SJSA1 (cell line): ENCODE measurements around the gene NEO1. TPM values are rescaled to one million over a fixed set of nuclear protein-coding genes. Genes with fewer than 3 reads are reported as not detected.
"Not testable (repeated sequence)": the region's sequence is repeated elsewhere in the genome, so short reads cannot be mapped to it uniquely, and the experiment has no call there.

ENCODE experiments used
- DNase-seq, 2 experiments: peaks; one replicate each; pipeline ENCODE4 v3.0.0-alpha.2; 2015 to 2020; ENCODE audit warnings: low spot score in 2 of 2, low read depth in 1 of 2
- H3K27ac ChIP-seq: fragments of 250-450 bp; sonication (Bioruptor Pico); 2 replicates; pipeline ENCODE4 v1.5.1; 2020; ENCODE audit warnings: mild to moderate bottlenecking, moderate library complexity
- H3K27me3 ChIP-seq: fragments of 250-450 bp; sonication (Bioruptor Pico); replicated peaks from 2 replicates; pipeline ENCODE4 v1.5.1; 2020; ENCODE audit warnings: mild to moderate bottlenecking, moderate library complexity
- H3K36me3 ChIP-seq: fragments of 250-450 bp; sonication (Bioruptor Pico); 2 replicates; pipeline ENCODE4 v1.5.1; 2020; ENCODE audit warnings: mild to moderate bottlenecking
- H3K4me1 ChIP-seq: fragments of 250-450 bp; sonication (Bioruptor Pico); replicated peaks from 2 replicates; pipeline ENCODE4 v1.6.1; 2021; ENCODE audit warnings: mild to moderate bottlenecking
- H3K4me3 ChIP-seq: fragments of 250-450 bp; sonication (Bioruptor Pico); 2 replicates; pipeline ENCODE4 v1.5.1; 2020; ENCODE audit warnings: mild to moderate bottlenecking
- H3K9me3 ChIP-seq: fragments of 250-450 bp; sonication (Bioruptor Pico); replicated peaks from 2 replicates; pipeline ENCODE4 v1.5.1; 2020; ENCODE audit warnings: mild to moderate bottlenecking
- total RNA-seq: library from RNA; depleted of rRNA; stranded (reverse); fragments of >200 nt; shearing (Covaris generic); gene quantifications from 2 replicates; pipeline ENCODE4 v1.2.3, GENCODE V29; 2014

NEO1 gene
- total RNA-seq, 1 experiment from 2014 or later, result 28.3 TPM

GRCh38 chr15:73296609-73297353, 244.5 kb downstream of the NEO1 start:
- no peak for DNase-seq
- Histone ChIP-seq H3K27ac (no peak overlapping the region), H3K36me3 (peaks cover 10% of the 10 kb centered on the region; the same call in 1 of the 2 replicates), H3K4me1 (no peaks in the 10 kb centered on the region), H3K9me3 (no peaks in the 10 kb centered on the region), H3K27me3 (no peaks in the 10 kb centered on the region), H3K4me3 (no peak overlapping the region)

- Histone ChIP-seq H3K9me3 (no peaks in the 10 kb centered on the region), H3K4me3 (no peak overlapping the region), H3K4me1 (no peaks in the 10 kb centered on the region), H3K36me3 (peaks cover 17% of the 10 kb centered on the region), H3K27me3 (no peaks in the 10 kb centered on the region), H3K27ac (no peak overlapping the region)
- no peak for DNase-seq
Observed at GRCh38 chr15:73298522-73299245, 246.4 kb downstream of the NEO1 start.

GRCh38 chr15:73300286-73300685, 248.0 kb downstream of the NEO1 start:
- not testable (repeated sequence) for H3K27ac ChIP-seq, H3K4me1 ChIP-seq, H3K4me3 ChIP-seq, DNase-seq, H3K27me3 ChIP-seq, H3K9me3 ChIP-seq
- H3K36me3 ChIP-seq, result peaks cover 17% of the 10 kb centered on the region

GRCh38 chr15:73303636-73304035, 251.4 kb downstream of the NEO1 start:
- no peaks in the 10 kb centered on the region for H3K27me3 ChIP-seq
- peaks cover 16% of the 10 kb centered on the region for H3K36me3 ChIP-seq
- H3K4me1 ChIP-seq, result no peaks in the 10 kb centered on the region
- H3K27ac ChIP-seq, result no peak overlapping the region
- H3K4me3 ChIP-seq, result no peak overlapping the region
- DNase-seq, result no peak
- H3K9me3 ChIP-seq, result no peaks in the 10 kb centered on the region

- Histone ChIP-seq H3K4me3 (no peak overlapping the region), H3K36me3 (peaks cover 7% of the 10 kb centered on the region), H3K4me1 (no peaks in the 10 kb centered on the region), H3K9me3 (no peaks in the 10 kb centered on the region), H3K27me3 (no peaks in the 10 kb centered on the region), H3K27ac (no peak overlapping the region)
- DNase-seq, result peak in 1 of 2 experiments; percentile 29
Observed at GRCh38 chr15:73305331-73306211, 253.3 kb downstream of the NEO1 start.

GRCh38 chr15:73308305-73308704, 256.0 kb downstream of the NEO1 start:
- no peaks in the 10 kb centered on the region for H3K4me1 ChIP-seq
- no peak for DNase-seq
- H3K27me3 ChIP-seq, result no peaks in the 10 kb centered on the region
- H3K4me3 ChIP-seq, result no peak overlapping the region
- H3K9me3 ChIP-seq, result no peaks in the 10 kb centered on the region
- H3K36me3 ChIP-seq, result peaks cover 3% of the 10 kb centered on the region; the same call in 1 of the 2 replicates
- no peak overlapping the region for H3K27ac ChIP-seq

GRCh38 chr15:73313861-73314260, 261.6 kb downstream of the NEO1 start:
- H3K36me3 ChIP-seq, result no peaks in the 10 kb centered on the region
- H3K27ac ChIP-seq, result no peak overlapping the region
- DNase-seq, result no peak
- H3K4me1 ChIP-seq, result no peaks in the 10 kb centered on the region
- H3K27me3 ChIP-seq, result no peaks in the 10 kb centered on the region
- no peak overlapping the region for H3K4me3 ChIP-seq
- no peaks in the 10 kb centered on the region for H3K9me3 ChIP-seq

- H3K27me3 ChIP-seq, result no peaks in the 10 kb centered on the region
- no peak for DNase-seq
- H3K4me1 ChIP-seq, result no peaks in the 10 kb centered on the region
- H3K4me3 ChIP-seq, result no peak overlapping the region
- H3K36me3 ChIP-seq, result no peaks in the 10 kb centered on the region
- H3K9me3 ChIP-seq, result no peaks in the 10 kb centered on the region
- no peak overlapping the region for H3K27ac ChIP-seq
Observed at GRCh38 chr15:73317651-73318462, 265.6 kb downstream of the NEO1 start.

- Histone ChIP-seq H3K27me3 (no peaks in the 10 kb centered on the region), H3K4me3 (no peak overlapping the region), H3K36me3 (no peaks in the 10 kb centered on the region), H3K27ac (no peak overlapping the region), H3K4me1 (no peaks in the 10 kb centered on the region), H3K9me3 (no peaks in the 10 kb centered on the region)
- DNase-seq, result no peak
Observed at GRCh38 chr15:73318463-73319351, 266.4 kb downstream of the NEO1 start.

- Histone ChIP-seq H3K4me3 (no peak overlapping the region), H3K36me3 (no peaks in the 10 kb centered on the region), H3K27me3 (no peaks in the 10 kb centered on the region), H3K4me1 (no peaks in the 10 kb centered on the region), H3K27ac (no peak overlapping the region), H3K9me3 (no peaks in the 10 kb centered on the region)
- DNase-seq, result no peak
Observed at GRCh38 chr15:73319460-73320245, 267.4 kb downstream of the NEO1 start.

- Histone ChIP-seq H3K27me3 (no peaks in the 10 kb centered on the region), H3K9me3 (no peaks in the 10 kb centered on the region), H3K4me1 (no peaks in the 10 kb centered on the region), H3K36me3 (no peaks in the 10 kb centered on the region), H3K27ac (no peak overlapping the region), H3K4me3 (no peak overlapping the region)
- no peak for DNase-seq
Observed at GRCh38 chr15:73320619-73321180, 268.4 kb downstream of the NEO1 start.
